Endothelial cell of umbilical vein (primary cell): Measurements from ENCODE around the gene IL22RA2. TPM values are rescaled to one million over a fixed set of nuclear protein-coding genes. Genes with fewer than 3 reads are reported as not detected.

Experiments
- BruUV-seq: library from RNA; stranded (reverse); fragments of 400-500 nt; replicated peaks from 2 replicates; lab custom pipeline; 2021; lab: Mats Ljungman, UMichigan
- CTCF ChIA-PET: fragments of 300-600, 350-600 bp; sonication (Branson Sonifier 250); formaldehyde crosslinking; loops from one replicate; lab custom pipeline; 2021; ENCODE audit warnings: antibody characterized with exemption, inconsistent platforms; lab: Charles Lee
- POLR2A ChIA-PET: fragments of 300-600, 350-600 bp; sonication (Branson Sonifier 250); formaldehyde crosslinking; loops from one replicate; lab custom pipeline; 2021; ENCODE audit warnings: antibody characterized with exemption, inconsistent platforms; lab: Charles Lee
- DNase-seq: peaks from one replicate; pipeline ENCODE4 v3.0.0-alpha.2; 2011; ENCODE audit warnings: low read depth, low spot score
- FAIRE-seq: peaks from 2 replicates; lab custom pipeline; 2011; peaks lifted over from hg19 to GRCh38; lab: Jason Lieb, UNC
- H2AFZ ChIP-seq: 2 replicates; pipeline ENCODE4 v1.6.0; 2012; ENCODE audit warnings: low read depth, low read length, control low read depth, inconsistent platforms
- H3K27ac ChIP-seq: 2 replicates; pipeline ENCODE4 v1.5.1; 2011; ENCODE audit warnings: low read depth, mild to moderate bottlenecking, control low read depth, low read length, moderate library complexity; ENCODE audit not compliant: insufficient read depth
- H3K27me3 ChIP-seq, 2 experiments: 2 replicates each; pipeline versions ENCODE4 v1.6.0 to v1.6.1; 2011; ENCODE audit warnings: low read length in 2 of 2, mixed read lengths in 1 of 2; ENCODE audit not compliant: control insufficient read depth in 2 of 2, insufficient read depth in 2 of 2
- H3K36me3 ChIP-seq, 2 experiments: 2 replicates in 1 of 2; 3 replicates in 1 of 2; pipeline ENCODE4 v1.5.1; 2011; ENCODE audit warnings: low read length in 2 of 2, mild to moderate bottlenecking in 1 of 2, moderate library complexity in 1 of 2; ENCODE audit not compliant: control insufficient read depth in 2 of 2, insufficient read depth in 2 of 2; ENCODE audit errors: extremely low read depth in 1 of 2
- H3K4me1 ChIP-seq: 3 replicates; pipeline ENCODE4 v1.5.1; 2011; ENCODE audit warnings: mild to moderate bottlenecking, low read length; ENCODE audit not compliant: control insufficient read depth, insufficient read depth; ENCODE audit errors: extremely low read depth
- H3K4me2 ChIP-seq: 2 replicates; pipeline ENCODE4 v1.6.1; 2011; ENCODE audit warnings: low read length, control low read depth, mixed read lengths; ENCODE audit not compliant: insufficient read depth
- H3K4me3 ChIP-seq, 3 experiments: fragments of 200-600 bp in 1 of 3; sonication (generic), shearing (Covaris generic) in 1 of 3; replicated peaks in 1 of 3; 2 replicates each; pipeline ENCODE4 v1.5.1; 2011 to 2016; ENCODE audit warnings: control low read depth in 3 of 3, low read length in 3 of 3, mild to moderate bottlenecking in 2 of 3, inconsistent platforms in 1 of 3, low read depth in 1 of 3, moderate library complexity in 1 of 3; ENCODE audit not compliant: insufficient read depth in 1 of 3
- H3K79me2 ChIP-seq: 2 replicates; pipeline ENCODE4 v1.6.0; 2012; ENCODE audit warnings: low read length, inconsistent platforms; ENCODE audit not compliant: control insufficient read depth, insufficient read depth
- H3K9ac ChIP-seq: replicated peaks from 2 replicates; pipeline ENCODE3; 2011; ENCODE audit warnings: low read length, control low read depth; ENCODE audit not compliant: insufficient read depth; ENCODE audit errors: extremely low read depth
- H3K9me1 ChIP-seq: replicated peaks from 3 replicates; pipeline ENCODE4 v1.6.0; 2011; ENCODE audit warnings: mild to moderate bottlenecking, low read length; ENCODE audit not compliant: control insufficient read depth, insufficient read depth; ENCODE audit errors: extremely low read depth
- H3K9me3 ChIP-seq: replicated peaks from 2 replicates; pipeline ENCODE4 v1.5.1; 2012; ENCODE audit warnings: low read length, inconsistent platforms; ENCODE audit not compliant: control insufficient read depth, insufficient read depth
- H4K20me1 ChIP-seq: replicated peaks from 2 replicates; pipeline ENCODE3; 2011; ENCODE audit warnings: mild to moderate bottlenecking, low read length; ENCODE audit not compliant: control insufficient read depth, insufficient read depth; ENCODE audit errors: extremely low read depth
- CTCF ChIP-seq, 2 donors: IDR thresholded peaks; 1 replicate in 1 of 2; 2 replicates in 1 of 2; pipeline ENCODE4 v1.5.1; 2011; ENCODE audit warnings: low read length in 2 of 2, mild to moderate bottlenecking in 2 of 2, moderate library complexity in 2 of 2, control low read depth in 1 of 2, inconsistent platforms in 1 of 2, low read depth in 1 of 2; ENCODE audit not compliant: insufficient read depth in 1 of 2; ENCODE audit errors: extremely low read depth in 1 of 2
- EZH2 ChIP-seq: IDR thresholded peaks from 2 replicates; pipeline ENCODE4 v1.6.1; 2012; ENCODE audit warnings: borderline replicate concordance, low read depth, mild to moderate bottlenecking, moderate library complexity, low read length, inconsistent platforms; ENCODE audit not compliant: severe bottlenecking
- FOS ChIP-seq: IDR thresholded peaks from 2 replicates; pipeline ENCODE4 v1.6.1; 2011; ENCODE audit warnings: mild to moderate bottlenecking, low read length, moderate library complexity, borderline replicate concordance; ENCODE audit not compliant: insufficient read depth
- GATA2 ChIP-seq: IDR thresholded peaks from 2 replicates; pipeline ENCODE4 v1.7.0; 2011; ENCODE audit warnings: low read depth, mild to moderate bottlenecking, moderate library complexity, mixed read lengths, low read length; ENCODE audit not compliant: insufficient read length, insufficient read depth
- JUN ChIP-seq: IDR thresholded peaks from 2 replicates; pipeline ENCODE4 v1.6.1; 2011; ENCODE audit warnings: borderline replicate concordance, low read depth; ENCODE audit not compliant: insufficient read length, insufficient read depth
- MAX ChIP-seq: IDR thresholded peaks from 2 replicates; pipeline ENCODE4 v1.6.1; 2011; ENCODE audit not compliant: insufficient read depth, insufficient read length
- MYC ChIP-seq: IDR thresholded peaks from one replicate; pipeline ENCODE4 v1.6.1; 2011; ENCODE audit warnings: mild to moderate bottlenecking, low read depth, low read length
- POLR2A ChIP-seq: IDR thresholded peaks from 2 replicates; pipeline ENCODE4 v1.6.1; 2012; ENCODE audit warnings: low read depth, mild to moderate bottlenecking, control low read depth, low read length
- POLR2AphosphoS5 ChIP-seq: IDR thresholded peaks from 2 replicates; pipeline ENCODE4 v1.6.1; 2012; ENCODE audit warnings: low read depth, mild to moderate bottlenecking, control low read depth, low read length, moderate library complexity; ENCODE audit not compliant: insufficient read depth
- dilution Hi-C: fragments of 300-500 bp; cut with MboI; formaldehyde crosslinking; loops from one replicate; pipeline ENCODE4 v1.15.0; 2019; ENCODE audit warnings: low sequenced_read_pairs; ENCODE audit not compliant: extremely low pct_ligation_motif_present
- intact Hi-C: fragments of 100-400 bp; cut with micrococcal nuclease; formaldehyde crosslinking; loops from one replicate; pipeline ENCODE4 v1.10.0; 2022
- polyA plus RNA-seq, 4 experiments: library from polyadenylated mRNA; depleted of rRNA in 3 of 4; stranded (reverse) in 3 of 4; unstranded in 1 of 4; fragments of >200 nt; gene quantifications; 2 replicates each; pipeline versions ENCODE4 v1.2.1 to v1.2.3, GENCODE V29; 2011 to 2012; ENCODE audit warnings: missing spikeins in 1 of 4
- total RNA-seq: library from RNA; stranded (reverse); gene quantifications from 2 replicates; pipeline ENCODE4 v1.2.3, GENCODE V29; 2021

The IL22RA2 gene
- total and polyA plus RNA-seq, 2 donors (not counting 3 experiments of a cell fraction or from before 2014, with no cell fraction given), result not detected

- no peak overlapping the region for H2AFZ ChIP-seq
- H3K9me3 ChIP-seq, result no peaks in the 10 kb centered on the region
- POLR2A ChIA-PET, result no interaction called here
- dilution Hi-C loops (no loop called here), intact Hi-C loops (no loop called here)
- CTCF ChIA-PET, result interaction anchor here (1.3 kb wide), 1 partner anchor 19 kb away, joined by 3 read pairs; no protein-coding TSS in a partner anchor
- DNase-seq (no peak), FAIRE-seq (no peak)
- H3K79me2 ChIP-seq, result no peaks in the 10 kb centered on the region
- TF ChIP-seq MYC (no peak), MAX (no peak), POLR2A (no peak), JUN (no peak), GATA2 (no peak), FOS (no peak), EZH2 (no peak), CTCF (IDR thresholded peaks at IDR 0.05; ENCODE audit: extremely low read depth in 1 of 2, insufficient read depth in 1 of 2, low read depth in 1 of 2, low read length in 2 of 2) (no peak), POLR2AphosphoS5 (no peak)
- no peaks in the 10 kb centered on the region for H3K36me3 ChIP-seq
- H4K20me1 ChIP-seq, result no peaks in the 10 kb centered on the region
- no peak overlapping the region for H3K4me2 ChIP-seq
- H3K4me1 ChIP-seq, result no peaks in the 10 kb centered on the region
- no peaks in the 10 kb centered on the region for H3K27me3 ChIP-seq
- H3K4me3 ChIP-seq, result no peak overlapping the region
- H3K27ac ChIP-seq, result no peak overlapping the region
- no peaks in the 10 kb centered on the region for H3K9me1 ChIP-seq
- H3K9ac ChIP-seq, result no peak overlapping the region
- BruUV-seq, result no TSS peak
Observed at GRCh38 chr6:137116807-137117206, 56.6 kb downstream of the IL22RA2 start.
